ENCODE data around the gene SMCR8. TPM values are rescaled to one million over a fixed set of nuclear protein-coding genes. Genes with fewer than 3 reads are reported as not detected.

The SMCR8 gene
- total RNA-seq, 2 experiments from 2014 or later, result 12.9 to 13.7 TPM

DNA sequence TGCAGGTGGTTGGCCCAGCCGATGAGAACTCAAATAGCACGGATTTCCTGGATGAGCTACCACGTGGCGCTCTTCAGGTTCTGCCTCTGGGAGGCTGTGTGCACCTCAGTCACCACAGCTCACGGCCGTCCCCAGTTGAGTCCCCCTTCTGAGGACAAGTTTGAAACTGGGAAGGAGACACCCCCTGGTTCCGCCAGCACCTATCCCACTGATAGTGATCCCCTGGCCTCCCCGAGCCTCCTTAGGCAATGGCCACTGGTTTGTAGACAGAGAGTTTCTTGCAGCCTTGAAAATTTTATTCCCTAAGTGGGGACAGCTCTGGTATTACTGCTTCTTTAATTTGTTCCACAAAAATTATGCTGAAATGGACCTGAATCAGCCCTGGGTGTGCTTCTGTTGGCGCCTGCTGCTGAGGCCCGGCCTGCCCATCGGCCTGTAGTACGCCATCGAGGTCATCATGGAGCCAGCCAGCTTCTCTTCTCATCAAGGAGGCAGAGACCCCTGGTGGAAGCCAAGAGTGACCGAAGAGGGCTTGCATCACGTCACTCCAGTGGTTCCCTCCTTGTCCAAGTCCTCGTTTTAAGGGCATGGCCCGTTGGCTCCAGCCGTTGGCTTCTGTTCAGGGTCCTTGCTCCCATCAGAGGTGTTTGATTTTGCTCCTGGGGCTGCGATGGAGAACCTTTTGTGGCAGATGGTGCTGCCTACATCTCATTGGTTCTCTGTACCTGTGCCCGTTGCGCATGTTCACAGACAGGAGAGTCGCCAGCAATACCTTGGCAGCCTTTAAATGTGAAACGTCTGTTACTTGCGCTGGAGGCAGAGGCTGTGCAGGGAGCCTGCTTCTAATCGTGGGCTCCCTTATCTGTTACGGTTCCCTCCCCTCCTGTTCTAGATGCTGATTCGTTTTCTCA, 9.3 kb downstream of the SMCR8 start:
- Mint-ChIP-seq H3K4me3 (no peak overlapping the region), H3K4me1 (ENCODE audit: low read depth) (peaks cover 28% of the 10 kb centered on the region), H3K27me3 (no peaks in the 10 kb centered on the region), H3K9me3 (no peaks in the 10 kb centered on the region), H3K27ac (no peak overlapping the region), H3K36me3 (ENCODE audit: low read depth) (peaks cover 13% of the 10 kb centered on the region)
- POLR2A ChIA-PET, result interaction anchor here (0.6 to 1.4 kb wide), 2 partner anchors 12 to 77 kb away, joined by 3 read pairs; no protein-coding TSS in a partner anchor
- DNase-seq, result no peak
- intact Hi-C loops (cut with micrococcal nuclease), result no loop called here
- CTCF ChIA-PET, result interaction anchor here (1.0 kb wide), 1 partner anchor 12 kb away, joined by 4 read pairs; no protein-coding TSS in a partner anchor
- TF ChIP-seq, protein P1, sequence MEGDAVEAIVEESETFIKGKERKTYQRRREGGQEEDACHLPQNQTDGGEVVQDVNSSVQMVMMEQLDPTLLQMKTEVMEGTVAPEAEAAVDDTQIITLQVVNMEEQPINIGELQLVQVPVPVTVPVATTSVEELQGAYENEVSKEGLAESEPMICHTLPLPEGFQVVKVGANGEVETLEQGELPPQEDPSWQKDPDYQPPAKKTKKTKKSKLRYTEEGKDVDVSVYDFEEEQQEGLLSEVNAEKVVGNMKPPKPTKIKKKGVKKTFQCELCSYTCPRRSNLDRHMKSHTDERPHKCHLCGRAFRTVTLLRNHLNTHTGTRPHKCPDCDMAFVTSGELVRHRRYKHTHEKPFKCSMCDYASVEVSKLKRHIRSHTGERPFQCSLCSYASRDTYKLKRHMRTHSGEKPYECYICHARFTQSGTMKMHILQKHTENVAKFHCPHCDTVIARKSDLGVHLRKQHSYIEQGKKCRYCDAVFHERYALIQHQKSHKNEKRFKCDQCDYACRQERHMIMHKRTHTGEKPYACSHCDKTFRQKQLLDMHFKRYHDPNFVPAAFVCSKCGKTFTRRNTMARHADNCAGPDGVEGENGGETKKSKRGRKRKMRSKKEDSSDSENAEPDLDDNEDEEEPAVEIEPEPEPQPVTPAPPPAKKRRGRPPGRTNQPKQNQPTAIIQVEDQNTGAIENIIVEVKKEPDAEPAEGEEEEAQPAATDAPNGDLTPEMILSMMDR (IDR thresholded peaks at IDR 0.05), result no peak
- no peak for ATAC-seq

DNA sequence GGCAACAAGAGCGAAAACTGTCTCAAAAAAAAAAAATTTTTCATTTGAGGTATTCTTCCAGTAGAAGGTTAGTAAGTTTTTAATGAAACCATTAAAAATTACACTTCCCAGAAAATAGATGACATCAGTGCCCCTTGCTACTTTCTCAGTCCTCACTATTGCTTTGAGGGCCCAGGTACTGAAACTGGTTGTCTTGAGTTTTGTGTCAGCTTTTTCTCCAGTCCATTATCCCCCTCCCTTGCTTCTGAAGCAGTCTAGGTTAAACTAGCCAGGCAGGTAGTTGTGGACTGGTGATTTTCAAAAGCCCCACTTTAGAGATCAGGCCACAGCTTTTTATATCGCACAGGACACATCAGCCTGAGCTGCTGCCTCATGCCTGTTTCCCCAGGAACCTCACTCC, 10.9 kb downstream of the SMCR8 start:
- DNase-seq (no peak), ATAC-seq (no peak)
- intact Hi-C loops (cut with micrococcal nuclease), result no loop called here
- CTCF ChIA-PET, result no interaction called here
- Mint-ChIP-seq H3K4me1 (ENCODE audit: low read depth) (peaks cover 13% of the 10 kb centered on the region), H3K4me3 (no peak overlapping the region), H3K27ac (peak overlapping the region; percentile 9), H3K9me3 (no peaks in the 10 kb centered on the region), H3K36me3 (ENCODE audit: low read depth) (peaks cover 14% of the 10 kb centered on the region), H3K27me3 (no peaks in the 10 kb centered on the region)
- TF ChIP-seq, protein P1 (IDR thresholded peaks at IDR 0.05), result no peak
- POLR2A ChIA-PET, result no interaction called here

DNA sequence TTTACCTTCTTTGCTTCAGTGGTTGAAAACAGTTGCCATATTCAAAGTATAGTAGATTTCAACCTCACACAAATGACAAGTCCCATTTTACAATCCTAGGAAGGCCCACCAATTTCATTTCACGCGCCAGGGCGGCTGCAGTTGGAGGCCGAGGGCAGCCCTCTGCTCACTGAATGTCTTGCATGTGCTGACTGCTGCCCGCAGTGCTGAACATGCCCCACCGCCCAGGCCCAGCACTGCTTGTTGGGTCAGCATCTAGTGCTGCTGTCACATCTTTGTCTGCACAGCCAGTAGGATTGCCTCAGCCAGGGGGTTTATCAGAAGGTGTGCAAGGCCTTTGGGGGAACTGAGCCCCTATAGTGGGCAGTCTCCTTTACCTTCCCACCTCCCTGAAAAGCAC, 11.5 kb downstream of the SMCR8 start:
- ATAC-seq (no peak), DNase-seq (no peak)
- intact Hi-C loops (cut with micrococcal nuclease), result no loop called here
- Mint-ChIP-seq H3K27me3 (no peaks in the 10 kb centered on the region), H3K27ac (peak overlapping the region; percentile 9), H3K4me1 (ENCODE audit: low read depth) (peaks cover 15% of the 10 kb centered on the region), H3K9me3 (no peaks in the 10 kb centered on the region), H3K4me3 (no peak overlapping the region), H3K36me3 (ENCODE audit: low read depth) (peaks cover 15% of the 10 kb centered on the region)
- POLR2A ChIA-PET, result interaction anchor here (1.8 kb wide), 1 partner anchor 9 kb away, joined by 4 read pairs; no protein-coding TSS in a partner anchor
- TF ChIP-seq, protein P1 (IDR thresholded peaks at IDR 0.05), result no peak
- CTCF ChIA-PET, result interaction anchor here (1.0 kb wide), 1 partner anchor 11 kb away, joined by 3 read pairs; no protein-coding TSS in a partner anchor

GRCh38 chr17:18327093-18327492, 12.0 kb downstream of the SMCR8 start:
- ChIA-PET CTCF (interaction anchor here (1.0 kb wide), 1 partner anchor 11 kb away, joined by 3 read pairs; no protein-coding TSS in a partner anchor), POLR2A (interaction anchor here (1.0 to 1.8 kb wide), 2 partner anchors 9 kb away, joined by 3 to 4 read pairs; no protein-coding TSS in a partner anchor)
- no peak overlapping the region for H3K27ac Mint-ChIP-seq
- H3K4me1 Mint-ChIP-seq (ENCODE audit: low read depth), result peaks cover 18% of the 10 kb centered on the region
- no peak for ATAC-seq
- TF ChIP-seq, protein P1 (IDR thresholded peaks at IDR 0.05), result no peak
- intact Hi-C loops (cut with micrococcal nuclease), result no loop called here
- H3K36me3 Mint-ChIP-seq (ENCODE audit: low read depth), result peaks cover 19% of the 10 kb centered on the region
- H3K4me3 Mint-ChIP-seq, result no peak overlapping the region
- no peaks in the 10 kb centered on the region for H3K27me3 Mint-ChIP-seq
- H3K9me3 Mint-ChIP-seq, result no peaks in the 10 kb centered on the region
- no peak for DNase-seq

DNA sequence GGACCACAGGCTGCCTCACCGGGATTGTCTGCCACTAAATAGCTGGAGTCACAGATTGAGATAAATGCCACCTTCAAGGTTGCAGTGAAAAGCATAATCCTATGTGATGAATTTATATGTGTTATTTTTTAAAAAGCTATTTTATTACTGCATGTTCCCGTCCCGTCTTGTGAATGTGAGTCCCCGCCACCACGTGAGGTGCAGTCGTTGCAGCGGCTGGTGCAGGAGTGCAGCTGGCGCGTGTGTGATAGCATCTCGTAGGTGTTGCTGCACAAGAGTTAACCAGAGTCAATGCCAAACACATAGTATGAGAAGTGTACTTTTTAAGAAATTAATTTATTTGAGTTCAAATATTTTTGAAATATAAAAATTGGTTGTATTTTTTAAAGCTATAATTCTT, 12.5 kb downstream of the SMCR8 start:
- ChIA-PET CTCF (interaction anchor here (1.0 kb wide), 1 partner anchor 12 kb away, joined by 3 read pairs; no protein-coding TSS in a partner anchor), POLR2A (interaction anchor here (0.6 to 1.8 kb wide), 5 partner anchors 9 to 67 kb away, joined by 3 to 4 read pairs (median 3); partner anchors contain the start of gene MIEF2)
- TF ChIP-seq, protein P1 (IDR thresholded peaks at IDR 0.05), result no peak
- DNase-seq, result no peak
- no peak overlapping the region for H3K27ac Mint-ChIP-seq
- H3K36me3 Mint-ChIP-seq (ENCODE audit: low read depth), result peaks cover 19% of the 10 kb centered on the region
- no peak for ATAC-seq
- H3K9me3 Mint-ChIP-seq, result no peaks in the 10 kb centered on the region
- H3K4me3 Mint-ChIP-seq, result no peak overlapping the region
- H3K4me1 Mint-ChIP-seq (ENCODE audit: low read depth), result peaks cover 22% of the 10 kb centered on the region
- H3K27me3 Mint-ChIP-seq, result no peaks in the 10 kb centered on the region
- intact Hi-C loops (cut with micrococcal nuclease), result no loop called here
